DOHH2 (cell line): ENCODE measurements around the gene TYROBP.

Experiments used
- EZH2phosphoT487 ChIP-seq: fragments of 200-600 bp; sonication (generic); IDR thresholded peaks from 2 replicates; pipeline ENCODE4 v1.6.1; 2017; ENCODE audit warnings: borderline replicate concordance, mild to moderate bottlenecking, antibody characterized with exemption, low read length, moderate library complexity, mixed read lengths
- TF ChIP-seq, protein P1 (sequence below): fragments of 200-600 bp; sonication (generic); IDR thresholded peaks from one replicate; pipeline ENCODE4 v1.5.1; 2014; ENCODE audit warnings: antibody characterized with exemption, mild to moderate bottlenecking, low read depth, low read length; ENCODE audit not compliant: poor library complexity, severe bottlenecking

DNA sequence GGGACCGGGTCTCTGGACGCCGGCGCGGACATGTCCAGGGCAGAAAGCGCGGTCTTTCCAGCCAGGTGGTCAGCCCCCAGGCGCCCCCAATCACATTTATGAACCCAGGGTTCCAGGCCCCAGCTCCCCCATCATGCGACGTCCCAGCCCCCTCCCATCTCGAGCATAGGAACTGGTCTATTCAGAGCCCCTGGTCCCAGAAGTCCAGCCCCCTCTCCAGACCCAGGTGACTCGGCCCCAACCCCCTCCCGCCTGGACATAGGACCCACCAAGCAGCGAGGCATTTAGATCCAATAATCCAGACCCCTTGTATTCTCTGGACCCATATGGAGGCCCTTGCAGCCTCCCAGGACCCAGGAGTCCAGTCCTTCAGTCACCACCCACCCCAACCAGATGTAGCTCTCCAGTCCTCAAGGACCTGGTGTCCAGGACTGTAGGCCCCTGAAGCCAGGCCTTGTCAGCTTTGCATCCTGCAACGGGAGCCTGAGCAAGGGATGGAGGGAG lies 39.2 kb downstream of the TYROBP start:
- TF ChIP-seq, protein P1, sequence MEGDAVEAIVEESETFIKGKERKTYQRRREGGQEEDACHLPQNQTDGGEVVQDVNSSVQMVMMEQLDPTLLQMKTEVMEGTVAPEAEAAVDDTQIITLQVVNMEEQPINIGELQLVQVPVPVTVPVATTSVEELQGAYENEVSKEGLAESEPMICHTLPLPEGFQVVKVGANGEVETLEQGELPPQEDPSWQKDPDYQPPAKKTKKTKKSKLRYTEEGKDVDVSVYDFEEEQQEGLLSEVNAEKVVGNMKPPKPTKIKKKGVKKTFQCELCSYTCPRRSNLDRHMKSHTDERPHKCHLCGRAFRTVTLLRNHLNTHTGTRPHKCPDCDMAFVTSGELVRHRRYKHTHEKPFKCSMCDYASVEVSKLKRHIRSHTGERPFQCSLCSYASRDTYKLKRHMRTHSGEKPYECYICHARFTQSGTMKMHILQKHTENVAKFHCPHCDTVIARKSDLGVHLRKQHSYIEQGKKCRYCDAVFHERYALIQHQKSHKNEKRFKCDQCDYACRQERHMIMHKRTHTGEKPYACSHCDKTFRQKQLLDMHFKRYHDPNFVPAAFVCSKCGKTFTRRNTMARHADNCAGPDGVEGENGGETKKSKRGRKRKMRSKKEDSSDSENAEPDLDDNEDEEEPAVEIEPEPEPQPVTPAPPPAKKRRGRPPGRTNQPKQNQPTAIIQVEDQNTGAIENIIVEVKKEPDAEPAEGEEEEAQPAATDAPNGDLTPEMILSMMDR: no peak
- TF ChIP-seq EZH2phosphoT487: no peak
